Thoracic aorta (tissue), 2 donors: ENCODE measurements around the gene STT3A. TPM values are rescaled to one million over a fixed set of nuclear protein-coding genes. Genes with fewer than 3 reads are reported as not detected.

ENCODE experiments used
- ATAC-seq: fragments of 150-250 bp; one replicate; pipeline ENCODE4 v1.8.0; 2017; ENCODE audit warnings: low read depth; ENCODE audit not compliant: insufficient number of reproducible peaks, low FRiP score
- DNase-seq: peaks from one replicate; pipeline ENCODE4 v3.0.0-alpha.2; 2020; ENCODE audit warnings: low spot score
- H3K27ac ChIP-seq, 2 donors: fragments of 200-600 bp; sonication (generic); 1 replicate in 1 of 2; 2 replicates in 1 of 2; pipeline ENCODE4 v1.5.1; 2016; ENCODE audit warnings: mild to moderate bottlenecking in 2 of 2, moderate library complexity in 2 of 2
- H3K27me3 ChIP-seq: fragments of 200-600 bp; sonication (generic); replicated peaks from 2 replicates; pipeline ENCODE4 v1.6.0; 2016; ENCODE audit warnings: mild to moderate bottlenecking; ENCODE audit not compliant: insufficient read depth
- H3K36me3 ChIP-seq: fragments of 200-600 bp; sonication (generic); one replicate; pipeline ENCODE4 v1.5.1; 2016
- H3K4me1 ChIP-seq, 2 donors: fragments of 200-600 bp; sonication (generic); 1 replicate in 1 of 2; 2 replicates in 1 of 2; pipeline versions ENCODE4 v1.5.1 to v1.6.0; 2016; ENCODE audit warnings: low read depth in 2 of 2, mild to moderate bottlenecking in 1 of 2; ENCODE audit not compliant: control insufficient read depth in 1 of 2
- H3K4me3 ChIP-seq: fragments of 200-600 bp; sonication (generic); 2 replicates; pipeline ENCODE4 v1.5.1; 2016; ENCODE audit warnings: mild to moderate bottlenecking
- H3K9me3 ChIP-seq: fragments of 200-600 bp; sonication (generic); 2 replicates; pipeline ENCODE4 v1.5.1; 2016
- CTCF ChIP-seq: fragments of 200-600 bp; sonication (generic); IDR thresholded peaks from one replicate; pipeline ENCODE4 v1.5.1; 2019; ENCODE audit warnings: antibody characterized with exemption
- total RNA-seq, 2 donors: library from RNA; depleted of rRNA; stranded (reverse); fragments of >200 nt; gene quantifications; one replicate each; pipeline versions ENCODE4 v1.1.0 to v1.2.3, GENCODE V29; 2016

STT3A gene
- total RNA-seq, 2 donors from 2014 or later: 85.0 to 122 TPM

GRCh38 chr11:125578783-125579182 lies 13.9 kb upstream of the STT3A start:
- Histone ChIP-seq H3K36me3 (peaks cover 89% of the 10 kb centered on the region), H3K4me1 (no peaks in the 10 kb centered on the region), H3K4me3 (no peak overlapping the region), H3K27me3 (no peaks in the 10 kb centered on the region), H3K27ac (no peak overlapping the region), H3K9me3 (no peaks in the 10 kb centered on the region)
- ATAC-seq (no peak), DNase-seq (no peak)
- TF ChIP-seq CTCF: no peak

GRCh38 chr11:125579811-125580210 lies 12.8 kb upstream of the STT3A start:
- Histone ChIP-seq H3K36me3 (peaks cover 80% of the 10 kb centered on the region), H3K4me1 (no peaks in the 10 kb centered on the region), H3K27ac (no peak overlapping the region), H3K27me3 (no peaks in the 10 kb centered on the region), H3K9me3 (no peaks in the 10 kb centered on the region), H3K4me3 (no peak overlapping the region)
- TF ChIP-seq CTCF: no peak
- DNase-seq (no peak), ATAC-seq (no peak)

GRCh38 chr11:125583496-125583895 lies 9.2 kb upstream of the STT3A start:
- Histone ChIP-seq H3K4me1 (no peaks in the 10 kb centered on the region), H3K36me3 (peaks cover 46% of the 10 kb centered on the region), H3K4me3 (no peak overlapping the region), H3K27ac (no peak overlapping the region), H3K9me3 (no peaks in the 10 kb centered on the region), H3K27me3 (no peaks in the 10 kb centered on the region)
- TF ChIP-seq CTCF: no peak
- no peak for ATAC-seq
- no peak for DNase-seq

- no peaks in the 10 kb centered on the region for H3K4me1 ChIP-seq
- H3K4me3 ChIP-seq: no peak overlapping the region
- no peaks in the 10 kb centered on the region for H3K9me3 ChIP-seq
- no peaks in the 10 kb centered on the region for H3K27me3 ChIP-seq
- DNase-seq: no peak
- no peak for TF ChIP-seq CTCF
- peaks cover 27% of the 10 kb centered on the region for H3K36me3 ChIP-seq
- no peak for ATAC-seq
- H3K27ac ChIP-seq: no peak overlapping the region
These were observed 7.2 kb upstream of the STT3A start for GRCh38 chr11:125585487-125585886.

GRCh38 chr11:125586623-125587022 lies 6.0 kb upstream of the STT3A start:
- no peaks in the 10 kb centered on the region for H3K9me3 ChIP-seq
- no peak overlapping the region for H3K4me3 ChIP-seq
- H3K27me3 ChIP-seq: no peaks in the 10 kb centered on the region
- no peak for TF ChIP-seq CTCF
- DNase-seq: no peak
- H3K27ac ChIP-seq: no peak overlapping the region
- peaks cover 22% of the 10 kb centered on the region for H3K36me3 ChIP-seq
- no peak for ATAC-seq
- H3K4me1 ChIP-seq: peaks cover 0 to 8% of the 10 kb centered on the region in 2 donors
